Right renal pelvis (tissue), 4 donors: ENCODE data around the gene MTARC1. TPM values are rescaled to one million over a fixed set of nuclear protein-coding genes. Genes with fewer than 3 reads are reported as not detected.

Source experiments
- DNase-seq, 4 donors: peaks; one replicate each; pipeline ENCODE4 v3.0.0-alpha.2; 2013; ENCODE audit warnings: low read depth in 4 of 4, low spot score in 3 of 4, missing footprints in 1 of 4
- polyA plus RNA-seq, 4 donors: library from polyadenylated mRNA; unstranded; fragments of 120-200 nt; gene quantifications; one replicate each; pipeline ENCODE4 v1.2.1, GENCODE V29; 2013; ENCODE audit not compliant: insufficient read length in 4 of 4

The MTARC1 gene
- polyA plus RNA-seq, 4 donors, result 19.4 to 23.6 (median 21.3) TPM

DNA sequence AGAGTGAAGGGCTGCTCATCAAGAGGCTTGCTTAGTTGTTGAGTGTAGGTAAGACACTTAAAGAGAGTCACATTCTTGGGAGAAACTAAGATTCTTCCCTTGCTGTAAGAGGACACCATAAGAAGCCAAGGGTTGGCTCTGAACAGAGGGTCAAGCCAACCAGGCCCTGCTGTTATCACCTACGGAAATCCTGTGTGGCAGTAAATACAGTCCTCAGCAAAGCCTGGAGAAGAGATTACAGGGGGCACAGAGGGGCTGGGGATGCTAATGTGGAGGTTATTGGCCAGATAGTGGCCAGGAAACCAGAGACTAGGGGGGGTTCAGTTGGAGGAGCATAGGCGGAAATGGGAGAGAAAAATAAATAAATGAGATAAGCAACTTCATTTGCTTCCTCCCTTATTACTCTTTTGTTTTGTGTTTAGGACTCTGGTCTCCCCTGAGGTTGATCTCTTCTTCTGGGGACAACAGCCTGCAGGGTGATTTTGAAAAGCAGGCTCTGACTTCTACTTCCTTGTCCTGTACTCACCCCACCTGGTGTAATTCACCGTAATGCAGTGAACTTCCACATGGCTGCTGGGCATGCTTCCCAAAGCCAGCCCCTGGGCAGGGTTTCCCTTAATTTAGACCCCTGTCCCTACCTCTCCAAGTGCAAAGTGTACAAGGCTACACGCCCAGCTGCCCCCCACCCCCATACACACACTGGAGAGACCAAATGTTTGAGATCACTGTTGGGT lies 40.9 kb downstream of the MTARC1 start:
- DNase-seq, result no peak

DNA sequence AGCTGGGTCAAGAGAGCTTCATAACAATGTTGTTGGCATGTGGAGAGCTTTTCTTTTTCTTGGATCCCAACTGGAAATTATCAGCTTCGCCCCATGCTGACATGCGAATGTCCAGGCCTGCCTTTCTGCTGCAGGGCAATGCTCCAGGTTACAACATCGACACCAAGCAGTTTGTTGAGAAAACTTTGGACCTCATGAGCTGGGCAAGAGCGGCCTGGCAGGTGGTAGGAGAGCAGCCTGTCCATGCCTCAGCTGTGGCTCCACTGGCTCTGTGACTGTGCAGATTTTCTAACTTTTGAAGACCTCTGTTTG lies 41.4 kb downstream of the MTARC1 start:
- no peak for DNase-seq

DNA sequence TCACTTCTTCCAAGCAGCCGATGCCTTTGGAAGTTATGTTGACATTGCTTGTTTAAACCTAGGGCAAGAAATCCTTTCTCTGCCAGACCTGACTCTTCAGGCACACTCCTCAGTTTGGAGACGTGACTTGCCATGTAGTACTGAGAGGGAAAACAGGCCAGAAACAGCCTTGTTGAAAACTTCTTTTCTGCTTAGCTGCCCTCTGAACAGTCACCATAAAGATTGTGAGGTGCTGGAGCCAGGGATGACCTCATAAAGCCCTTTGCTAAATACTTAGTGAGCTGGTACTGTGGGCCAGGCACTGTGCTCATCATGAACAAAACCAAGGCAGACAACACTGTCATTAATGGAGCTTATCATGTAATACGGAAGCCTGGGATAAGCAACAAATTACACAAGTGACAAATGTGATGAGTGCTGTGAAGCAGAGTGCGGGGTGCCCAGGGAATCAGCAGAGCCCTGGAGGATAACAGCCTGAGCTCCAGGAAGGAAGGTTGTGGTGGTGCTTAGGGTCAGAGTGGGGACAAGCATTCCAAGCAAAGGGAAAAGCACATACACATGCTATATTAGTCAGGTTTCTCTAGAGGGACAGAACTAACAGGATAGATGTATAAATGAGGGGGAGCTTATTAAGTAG lies 42.4 kb downstream of the MTARC1 start:
- no peak for DNase-seq

DNA sequence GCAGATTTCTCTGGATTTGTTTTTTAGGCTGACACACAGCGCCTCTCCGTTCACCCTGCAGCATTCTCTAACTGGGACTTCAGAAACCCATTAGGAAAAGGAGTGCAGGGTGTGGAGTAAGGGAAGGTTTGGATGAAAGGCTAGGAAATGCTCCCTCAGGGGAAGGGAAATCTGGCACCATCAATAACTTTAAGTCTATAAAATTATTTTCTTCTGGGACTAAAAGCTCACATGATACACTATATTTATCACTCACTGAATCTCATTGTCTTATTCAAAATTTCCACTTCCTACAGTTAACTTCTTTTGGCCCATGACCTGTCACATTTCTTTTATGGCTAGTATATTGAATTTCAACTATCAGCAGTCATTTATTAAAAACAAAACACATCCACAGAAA lies 46.7 kb downstream of the MTARC1 start:
- no peak for DNase-seq

DNA sequence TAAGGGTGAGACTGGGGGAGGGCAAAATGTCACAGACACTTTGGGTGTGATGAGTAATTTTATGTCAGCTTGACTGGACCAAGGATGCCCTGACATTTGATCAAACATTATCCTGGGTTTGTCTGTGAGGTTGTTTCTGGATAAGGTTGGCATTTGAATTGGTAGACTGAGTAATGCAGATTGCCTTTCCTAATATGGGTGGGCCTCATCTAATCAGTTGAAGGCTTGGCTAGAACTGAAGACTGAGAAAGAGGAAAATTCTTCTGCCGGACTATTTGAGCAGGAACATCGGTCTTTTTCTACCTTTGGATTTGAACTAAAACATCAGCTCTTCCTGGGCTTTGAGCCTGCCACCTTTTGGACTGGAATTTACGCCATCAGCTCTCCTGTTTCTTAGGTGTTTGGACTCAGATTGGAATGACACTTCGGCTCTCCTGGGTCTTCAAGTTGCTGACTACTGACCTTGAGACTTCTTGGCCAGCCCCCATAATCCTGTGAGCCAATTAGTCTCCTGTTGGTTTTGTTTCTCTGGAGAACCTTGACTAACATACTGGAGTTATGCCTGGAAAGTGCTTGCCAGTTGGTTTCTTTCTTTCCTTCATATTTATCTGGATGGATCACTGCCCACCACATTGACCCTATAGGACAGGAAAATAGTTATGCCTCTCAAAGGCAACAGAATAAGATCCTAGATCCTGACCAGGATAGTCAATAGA lies 47.6 kb downstream of the MTARC1 start:
- DNase-seq, result no peak

Other genes with a start within 250 kb of the MTARC1 start
- gene C1orf115, start 96.5 kb upstream of the MTARC1 start, polyA plus RNA-seq, result 10 to 100 TPM; 25.6 to 27.8 (median 26.5) TPM
- gene MTARC2, start 38.6 kb upstream of the MTARC1 start, polyA plus RNA-seq, result 10 to 100 TPM; 43.7 to 54.5 (median 50.4) TPM
- gene HLX, start 92.5 kb downstream of the MTARC1 start, polyA plus RNA-seq, result 10 to 100 TPM in 3 of 4 donors, 1 to 10 TPM in 1; 9.0 to 12.2 (median 10.3) TPM